ENCODE results near the gene RAD50.

Gene RAD50

DNA sequence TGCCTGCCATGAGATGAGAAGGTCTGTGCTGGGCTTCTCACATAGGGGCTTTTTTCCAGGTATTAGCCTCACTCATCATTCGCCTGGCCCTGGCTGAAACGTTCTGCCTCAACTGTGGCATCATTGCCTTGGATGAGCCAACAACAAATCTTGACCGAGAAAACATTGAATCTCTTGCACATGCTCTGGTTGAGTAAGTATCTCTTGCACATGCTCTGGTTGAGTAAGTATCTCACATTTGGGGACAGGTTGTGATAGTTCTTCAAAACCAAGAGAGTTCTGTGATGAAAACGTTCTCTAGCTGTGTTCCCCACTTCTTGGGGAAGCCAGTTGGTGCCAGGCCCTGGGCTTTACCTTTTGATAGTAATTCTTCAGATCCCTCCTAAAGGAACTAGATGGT, 83.8 kb downstream of the RAD50 start:
- H3K36me3 ChIP-seq, result peaks cover 15% of the 10 kb centered on the region

DNA sequence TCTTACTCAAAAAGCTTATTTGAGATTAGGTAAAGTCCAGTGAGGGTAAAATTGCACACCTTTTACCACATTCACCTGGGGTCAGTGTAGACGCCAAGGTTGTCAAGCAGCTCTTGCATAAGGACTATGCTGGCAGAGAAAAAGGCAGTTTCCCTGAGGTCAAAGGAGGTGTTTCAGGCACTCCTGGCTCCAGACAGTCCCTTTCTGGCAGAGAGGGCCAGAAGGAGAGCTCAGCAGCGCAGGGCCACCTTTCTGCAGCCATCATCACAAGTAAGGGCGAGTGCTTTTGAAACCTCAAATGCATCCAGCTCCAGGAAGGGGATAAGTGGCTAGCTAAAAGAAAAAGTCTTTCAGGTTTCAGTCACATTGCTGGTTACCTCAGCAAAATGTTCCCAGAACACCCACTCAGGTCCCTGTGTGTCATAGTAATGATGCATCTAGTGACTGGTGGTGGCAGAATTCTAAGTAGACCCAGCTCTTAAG, 84.5 kb downstream of the RAD50 start:
- TF ChIP-seq, protein P1, sequence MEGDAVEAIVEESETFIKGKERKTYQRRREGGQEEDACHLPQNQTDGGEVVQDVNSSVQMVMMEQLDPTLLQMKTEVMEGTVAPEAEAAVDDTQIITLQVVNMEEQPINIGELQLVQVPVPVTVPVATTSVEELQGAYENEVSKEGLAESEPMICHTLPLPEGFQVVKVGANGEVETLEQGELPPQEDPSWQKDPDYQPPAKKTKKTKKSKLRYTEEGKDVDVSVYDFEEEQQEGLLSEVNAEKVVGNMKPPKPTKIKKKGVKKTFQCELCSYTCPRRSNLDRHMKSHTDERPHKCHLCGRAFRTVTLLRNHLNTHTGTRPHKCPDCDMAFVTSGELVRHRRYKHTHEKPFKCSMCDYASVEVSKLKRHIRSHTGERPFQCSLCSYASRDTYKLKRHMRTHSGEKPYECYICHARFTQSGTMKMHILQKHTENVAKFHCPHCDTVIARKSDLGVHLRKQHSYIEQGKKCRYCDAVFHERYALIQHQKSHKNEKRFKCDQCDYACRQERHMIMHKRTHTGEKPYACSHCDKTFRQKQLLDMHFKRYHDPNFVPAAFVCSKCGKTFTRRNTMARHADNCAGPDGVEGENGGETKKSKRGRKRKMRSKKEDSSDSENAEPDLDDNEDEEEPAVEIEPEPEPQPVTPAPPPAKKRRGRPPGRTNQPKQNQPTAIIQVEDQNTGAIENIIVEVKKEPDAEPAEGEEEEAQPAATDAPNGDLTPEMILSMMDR (IDR thresholded peaks at IDR 0.05), result no peak
- Histone ChIP-seq H3K36me3 (peaks cover 15% of the 10 kb centered on the region), H3K4me1 (ENCODE audit: control insufficient read depth in 1 of 2, insufficient read depth in 1 of 2, low read depth in 1 of 2, low read length in 1 of 2) (peaks cover 19 to 22% of the 10 kb centered on the region in 2 experiments)

More for the DNA sequence above, 83.8 kb downstream of the RAD50 start:
- no peaks in the 10 kb centered on the region for H3K9me3 ChIP-seq
- H3K27me3 ChIP-seq, result no peaks in the 10 kb centered on the region
- H3K4me3 ChIP-seq (ENCODE audit: low read depth in 1 of 2, low read length in 1 of 2), result no peak overlapping the region
- H3K4me1 ChIP-seq (ENCODE audit: control insufficient read depth in 1 of 2, insufficient read depth in 1 of 2, low read depth in 1 of 2, low read length in 1 of 2), result peaks cover 19 to 22% of the 10 kb centered on the region in 2 experiments
- TF ChIP-seq, protein P1 (IDR thresholded peaks at IDR 0.05), result no peak
- H3K27ac ChIP-seq, result peak overlapping the region; percentile 46

DNA sequence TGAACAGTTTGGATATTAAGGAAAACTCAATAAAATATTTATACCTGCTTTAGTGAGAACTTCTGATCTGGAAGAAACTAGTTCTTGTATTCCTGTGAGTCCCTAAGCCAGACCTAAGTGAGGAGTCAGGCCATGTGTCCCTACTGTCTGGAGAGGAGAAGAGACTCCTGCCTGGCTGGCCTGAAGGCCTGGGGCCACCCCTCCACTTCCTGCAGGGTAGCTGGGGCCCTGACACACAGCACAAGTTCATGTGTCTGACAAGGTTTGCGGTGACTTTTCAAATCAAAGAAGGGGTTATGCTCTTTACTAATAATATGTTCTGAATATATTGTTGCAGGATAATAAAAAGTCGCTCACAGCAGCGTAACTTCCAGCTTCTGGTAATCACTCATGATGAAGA, 85.1 kb downstream of the RAD50 start:
- H3K27ac ChIP-seq, result no peak overlapping the region
- TF ChIP-seq, protein P1 (IDR thresholded peaks at IDR 0.05), result no peak
- H3K27me3 ChIP-seq, result no peaks in the 10 kb centered on the region
- peaks cover 15% of the 10 kb centered on the region for H3K36me3 ChIP-seq
- no peaks in the 10 kb centered on the region for H3K9me3 ChIP-seq
- H3K4me3 ChIP-seq (ENCODE audit: low read depth in 1 of 2, low read length in 1 of 2), result no peak overlapping the region
- H3K4me1 ChIP-seq (ENCODE audit: control insufficient read depth in 1 of 2, insufficient read depth in 1 of 2, low read depth in 1 of 2, low read length in 1 of 2), result peaks cover 19 to 22% of the 10 kb centered on the region in 2 experiments

More for the DNA sequence above, 84.5 kb downstream of the RAD50 start:
- Histone ChIP-seq H3K27ac (peak overlapping the region; percentile 46), H3K27me3 (no peaks in the 10 kb centered on the region), H3K4me3 (ENCODE audit: low read depth in 1 of 2, low read length in 1 of 2) (no peak overlapping the region), H3K9me3 (no peaks in the 10 kb centered on the region)

DNA sequence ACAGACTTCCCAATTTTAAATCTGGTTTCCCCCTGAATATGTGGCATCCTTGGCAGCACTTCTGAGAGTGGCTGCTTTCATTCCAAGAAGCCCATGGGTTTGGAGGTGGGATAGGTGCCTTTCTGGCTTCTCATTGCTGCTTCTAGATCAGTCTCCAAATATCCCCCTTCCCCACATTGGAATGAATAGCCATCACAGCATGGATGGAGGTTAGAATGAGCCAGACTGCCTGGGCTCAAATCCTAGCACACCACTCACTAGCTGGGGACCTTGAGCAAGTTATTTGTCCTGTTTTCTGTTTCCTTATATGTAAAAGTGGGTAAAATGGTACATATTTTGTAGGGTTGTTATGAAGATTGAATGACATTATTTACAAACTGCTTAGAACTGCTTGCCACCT, 87.4 kb downstream of the RAD50 start:
- H3K9me3 ChIP-seq, result no peaks in the 10 kb centered on the region
- H3K4me3 ChIP-seq (ENCODE audit: low read depth in 1 of 2, low read length in 1 of 2), result no peak overlapping the region
- H3K27ac ChIP-seq, result no peak overlapping the region
- TF ChIP-seq, protein P1 (IDR thresholded peaks at IDR 0.05), result no peak
- H3K4me1 ChIP-seq (ENCODE audit: control insufficient read depth in 1 of 2, insufficient read depth in 1 of 2, low read depth in 1 of 2, low read length in 1 of 2), result peaks cover 19 to 22% of the 10 kb centered on the region in 2 experiments
- H3K36me3 ChIP-seq, result peaks cover 4% of the 10 kb centered on the region
- peaks cover 19% of the 10 kb centered on the region for H3K27me3 ChIP-seq

DNA sequence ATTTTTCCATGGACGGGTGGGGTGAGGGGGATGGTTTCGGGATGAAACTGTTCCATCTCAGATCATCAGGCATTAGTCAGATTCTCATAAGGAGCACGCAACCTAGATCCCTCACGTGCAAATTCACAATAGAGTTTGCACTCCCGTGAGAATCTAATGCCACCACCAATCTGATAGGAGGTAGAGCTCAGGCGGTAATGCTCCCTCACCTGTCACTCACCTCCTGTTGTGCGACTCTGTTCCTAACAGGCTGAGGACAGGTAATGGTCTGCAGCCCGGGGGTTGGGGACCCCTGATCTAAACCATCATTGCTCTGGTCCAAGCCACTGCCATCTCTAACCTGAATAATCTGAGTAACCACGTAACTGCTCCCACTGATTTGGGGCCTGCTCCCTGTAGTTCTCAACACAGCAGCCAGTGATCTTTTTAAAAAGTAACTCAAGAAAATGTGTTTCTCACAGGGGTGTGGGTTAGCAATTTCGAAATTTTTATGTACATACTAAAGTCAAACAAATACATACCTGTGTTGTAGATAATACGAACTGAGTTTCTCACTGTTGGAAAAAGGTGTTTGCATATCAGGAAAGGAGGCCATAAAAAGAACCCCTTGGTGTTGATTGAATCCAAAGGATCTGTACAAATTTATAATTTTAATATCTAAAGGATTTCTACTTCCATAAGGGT, 89.9 kb downstream of the RAD50 start:
- TF ChIP-seq, protein P1 (IDR thresholded peaks at IDR 0.05), result no peak
- H3K4me3 ChIP-seq (ENCODE audit: low read depth in 1 of 2, low read length in 1 of 2), result no peak overlapping the region
- H3K9me3 ChIP-seq, result no peaks in the 10 kb centered on the region
- H3K36me3 ChIP-seq, result peaks cover 4% of the 10 kb centered on the region
- peaks cover 31% of the 10 kb centered on the region for H3K27me3 ChIP-seq
- peaks cover 0 to 2% of the 10 kb centered on the region in 2 experiments for H3K4me1 ChIP-seq (ENCODE audit: control insufficient read depth in 1 of 2, insufficient read depth in 1 of 2, low read depth in 1 of 2, low read length in 1 of 2)
- H3K27ac ChIP-seq, result no peak overlapping the region

Data from neutrophil (primary cell).